ENCODE results near the gene MORN5.

MORN5 gene

GRCh38 chr9:122216138-122216797 lies 56.6 kb downstream of the MORN5 start:
- DNase-seq (ENCODE audit: low spot score): no peak

DNA sequence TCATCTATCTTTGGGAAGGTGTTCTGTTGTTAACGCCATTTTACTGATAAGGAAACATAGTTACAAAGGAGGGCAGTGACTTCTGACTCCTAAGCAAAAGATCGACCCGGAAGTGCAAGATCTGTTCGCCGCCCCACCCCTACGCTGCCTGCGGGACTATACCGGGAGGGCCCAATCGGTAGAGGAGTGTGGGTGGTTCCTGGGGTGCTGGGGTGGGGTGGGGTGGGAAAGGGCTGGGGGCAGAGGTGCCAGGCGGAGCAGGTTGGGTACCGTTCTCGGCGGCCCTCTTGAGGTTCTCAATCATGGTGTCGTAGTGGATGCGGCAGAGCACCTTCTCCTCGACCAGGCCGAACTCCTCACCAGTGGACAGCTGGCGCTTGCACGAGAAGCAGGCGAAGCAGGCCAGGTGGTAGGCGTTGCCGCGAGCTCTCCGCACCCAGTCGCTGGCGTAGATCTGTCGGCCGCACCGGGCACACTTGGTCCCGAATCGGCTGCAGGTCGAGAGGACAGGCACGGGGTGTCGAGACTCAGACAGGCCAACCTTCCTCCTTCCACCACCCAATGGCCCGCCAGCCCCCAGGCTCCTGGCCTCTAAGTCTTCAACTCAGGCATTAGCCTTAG lies 57.2 kb downstream of the MORN5 start:
- DNase-seq (ENCODE audit: low spot score): no peak

- DNase-seq (ENCODE audit: low spot score): no peak
These were observed 57.9 kb downstream of the MORN5 start for GRCh38 chr9:122217640-122218039.

DNA sequence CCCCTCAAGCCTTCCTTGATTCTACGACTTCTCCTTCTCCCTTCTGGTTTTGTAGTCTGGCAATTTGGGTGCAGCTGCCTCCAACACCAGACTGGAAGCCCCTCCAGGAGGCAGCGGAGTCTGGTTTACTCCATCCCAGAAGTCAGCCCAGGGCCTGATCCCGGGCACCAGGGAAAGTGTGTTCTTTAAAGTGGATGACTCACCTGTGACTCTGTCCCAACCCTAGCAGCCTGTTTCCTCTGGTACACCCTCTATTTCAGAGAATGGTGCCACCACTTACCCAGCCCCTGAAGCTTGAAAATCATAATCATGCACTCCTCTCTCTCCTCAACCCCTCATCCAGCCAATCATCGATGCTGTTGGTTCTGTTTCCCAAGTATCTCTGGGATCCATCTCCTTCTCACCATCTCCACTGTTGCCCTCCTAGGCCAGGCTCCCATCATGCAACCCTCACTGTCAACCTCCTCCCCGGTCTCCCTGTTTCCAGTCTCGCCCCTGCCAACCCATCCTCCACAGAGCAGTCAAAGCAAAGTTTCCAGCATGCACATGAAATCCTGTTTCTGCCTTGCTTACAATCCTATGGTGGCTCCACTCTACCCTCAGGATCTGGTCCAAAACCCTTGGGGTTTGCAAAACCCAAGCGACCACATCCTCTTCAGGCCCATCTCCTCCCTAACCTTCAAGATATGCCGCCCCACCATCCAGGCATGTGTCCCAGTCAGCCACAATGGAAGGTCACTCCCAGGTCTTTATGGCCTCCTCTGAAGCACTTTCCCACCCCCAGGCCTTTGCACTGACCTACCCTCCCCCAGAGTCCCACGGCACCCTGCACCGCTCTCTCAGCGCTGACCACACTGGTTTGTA lies 58.6 kb downstream of the MORN5 start:
- no peak for DNase-seq (ENCODE audit: low spot score)

DNA sequence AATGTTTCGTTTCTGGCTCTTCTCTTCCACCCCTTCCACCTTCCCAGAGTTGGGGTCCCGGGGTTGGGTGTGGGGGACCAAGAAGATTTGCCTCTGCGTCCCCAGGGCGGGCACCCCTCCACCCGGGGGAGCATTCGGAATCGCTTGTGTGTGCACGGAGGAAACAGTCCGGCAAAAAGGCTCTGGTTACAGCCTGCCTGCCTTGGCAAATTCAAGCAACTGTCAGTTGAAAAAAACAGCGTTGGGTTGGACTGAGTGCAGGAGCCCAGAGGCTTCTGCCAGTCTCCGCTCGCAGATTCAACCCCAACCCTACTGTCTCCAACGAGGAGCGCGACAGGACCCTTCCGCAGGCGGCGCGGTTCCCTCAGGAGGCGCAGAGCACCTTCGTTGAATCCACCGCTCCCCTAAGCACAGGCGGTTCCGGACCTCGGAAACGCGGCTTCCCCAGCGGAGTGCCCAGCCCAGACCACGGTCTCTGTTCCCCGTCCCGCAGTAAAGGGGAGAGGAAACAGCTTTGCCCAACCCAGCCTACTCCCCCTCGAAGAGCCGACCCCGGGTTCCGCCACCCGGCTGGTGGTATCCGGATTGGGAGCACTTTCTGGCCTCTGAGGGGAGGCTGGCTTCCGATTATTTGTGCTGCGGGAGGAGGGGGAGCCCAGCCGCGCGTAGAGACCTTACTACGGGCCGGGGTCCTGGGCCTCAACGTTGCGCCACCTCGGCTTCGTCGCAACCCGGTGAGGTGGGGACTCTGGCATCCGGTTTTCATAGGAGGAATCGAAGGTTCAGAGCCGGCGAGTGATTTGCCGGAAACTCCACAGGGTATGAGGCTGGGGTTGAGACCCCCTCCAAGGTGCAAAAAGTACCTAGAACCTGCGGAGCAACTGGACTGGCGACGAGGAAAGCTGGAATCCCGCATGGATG lies 59.5 kb downstream of the MORN5 start:
- no peak for DNase-seq (ENCODE audit: low spot score)

DNA sequence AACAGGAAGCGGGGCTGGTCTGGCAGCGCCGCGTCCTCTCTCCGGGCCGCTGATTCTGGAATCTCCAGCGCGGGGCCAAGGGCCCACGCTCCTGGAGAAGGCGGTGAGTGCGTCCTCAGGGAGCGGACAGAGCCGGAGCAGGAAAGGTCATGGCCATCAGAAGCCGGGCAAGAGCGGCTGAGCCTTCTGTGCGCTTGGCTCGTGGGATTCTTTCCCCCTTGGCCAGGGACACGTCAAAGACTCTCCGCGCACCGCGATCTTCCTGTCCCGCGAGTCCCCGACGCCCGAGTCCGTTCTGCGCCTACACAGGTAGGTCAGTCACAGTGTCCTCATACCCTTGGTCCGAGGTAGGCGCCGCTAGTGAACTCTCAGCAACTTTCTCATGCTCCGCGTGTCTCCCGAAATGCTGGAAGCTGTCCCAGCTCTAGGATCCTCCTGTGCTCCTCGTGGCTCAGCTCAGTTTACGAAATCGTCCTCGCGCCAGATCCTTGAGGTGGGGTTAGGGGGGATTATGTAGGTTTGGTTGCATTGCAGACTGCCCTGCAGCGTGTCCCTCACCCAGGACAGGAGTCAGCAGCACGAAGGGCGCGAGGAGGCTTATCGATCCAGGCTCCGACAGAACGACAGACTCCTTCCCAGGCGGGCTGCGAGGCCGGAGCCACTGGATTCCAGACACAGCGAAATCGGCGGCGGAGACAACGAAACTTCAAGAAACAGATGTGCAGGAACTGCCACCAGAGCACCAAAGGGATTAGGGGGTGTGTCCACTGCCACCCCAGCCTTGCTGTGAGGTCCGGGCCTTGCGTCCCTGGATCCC lies 60.4 kb downstream of the MORN5 start:
- no peak for DNase-seq (ENCODE audit: low spot score)

DNA sequence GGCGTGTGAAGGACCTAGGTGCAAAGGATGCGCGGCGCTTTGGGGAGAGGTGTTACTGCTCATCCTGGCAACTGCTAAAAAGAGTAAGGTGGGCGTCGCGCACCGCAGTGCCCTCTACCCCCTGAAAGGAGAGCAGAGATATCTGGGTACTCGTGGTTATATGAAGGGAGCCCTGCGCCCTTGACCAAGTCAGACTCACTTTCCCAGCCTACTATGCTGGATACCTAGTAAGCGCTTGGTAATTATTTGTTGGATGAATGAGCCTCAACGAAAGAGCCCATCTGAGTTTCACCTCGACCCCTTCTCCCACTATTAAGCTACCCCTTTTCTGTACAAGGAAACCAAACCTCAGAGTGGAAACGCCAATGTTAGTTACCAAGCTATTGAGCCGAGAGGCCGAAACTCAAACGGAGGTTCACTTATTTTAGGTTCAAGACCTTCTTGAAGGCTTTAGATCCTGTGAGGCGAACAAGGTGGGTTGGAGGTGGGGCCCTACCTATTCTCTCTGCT lies 61.0 kb downstream of the MORN5 start:
- no peak for DNase-seq (ENCODE audit: low spot score)

DNA sequence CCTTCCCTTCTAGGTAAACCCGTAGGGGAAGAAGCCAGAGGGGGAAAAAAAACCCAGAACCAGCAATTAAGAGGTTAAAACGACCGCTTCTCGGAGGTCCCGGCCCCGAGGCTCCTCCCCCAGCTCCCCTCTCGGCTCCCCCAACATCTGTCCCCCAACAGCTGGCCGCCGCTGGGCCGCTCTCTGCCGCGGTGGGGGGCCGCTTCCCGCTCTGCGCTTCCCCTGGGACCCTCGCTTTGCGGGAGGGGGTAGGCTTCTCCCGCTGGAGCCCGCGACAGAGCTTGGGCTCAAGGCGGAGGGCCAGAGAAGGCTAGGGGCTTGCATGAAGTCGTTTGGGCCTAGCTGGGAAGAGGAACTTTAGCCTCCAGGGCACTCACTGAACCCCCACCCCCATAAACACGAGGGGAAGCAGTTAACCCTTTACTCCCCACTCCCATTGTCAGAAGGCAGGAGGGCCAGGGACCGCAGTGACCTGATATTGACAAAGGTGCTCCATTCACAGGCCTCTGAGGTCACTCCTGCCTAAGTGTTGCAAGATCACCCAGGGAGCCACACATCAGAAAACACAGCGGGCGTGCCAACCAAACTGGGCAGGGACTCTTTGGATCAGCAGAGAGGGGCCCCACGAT lies 61.6 kb downstream of the MORN5 start:
- no peak for DNase-seq (ENCODE audit: low spot score)

GRCh38 chr9:122222791-122223190 lies 63.1 kb downstream of the MORN5 start:
- no peak for DNase-seq (ENCODE audit: low spot score)

GRCh38 chr9:122223435-122223834 lies 63.7 kb downstream of the MORN5 start:
- DNase-seq (ENCODE audit: low spot score): no peak

DNA sequence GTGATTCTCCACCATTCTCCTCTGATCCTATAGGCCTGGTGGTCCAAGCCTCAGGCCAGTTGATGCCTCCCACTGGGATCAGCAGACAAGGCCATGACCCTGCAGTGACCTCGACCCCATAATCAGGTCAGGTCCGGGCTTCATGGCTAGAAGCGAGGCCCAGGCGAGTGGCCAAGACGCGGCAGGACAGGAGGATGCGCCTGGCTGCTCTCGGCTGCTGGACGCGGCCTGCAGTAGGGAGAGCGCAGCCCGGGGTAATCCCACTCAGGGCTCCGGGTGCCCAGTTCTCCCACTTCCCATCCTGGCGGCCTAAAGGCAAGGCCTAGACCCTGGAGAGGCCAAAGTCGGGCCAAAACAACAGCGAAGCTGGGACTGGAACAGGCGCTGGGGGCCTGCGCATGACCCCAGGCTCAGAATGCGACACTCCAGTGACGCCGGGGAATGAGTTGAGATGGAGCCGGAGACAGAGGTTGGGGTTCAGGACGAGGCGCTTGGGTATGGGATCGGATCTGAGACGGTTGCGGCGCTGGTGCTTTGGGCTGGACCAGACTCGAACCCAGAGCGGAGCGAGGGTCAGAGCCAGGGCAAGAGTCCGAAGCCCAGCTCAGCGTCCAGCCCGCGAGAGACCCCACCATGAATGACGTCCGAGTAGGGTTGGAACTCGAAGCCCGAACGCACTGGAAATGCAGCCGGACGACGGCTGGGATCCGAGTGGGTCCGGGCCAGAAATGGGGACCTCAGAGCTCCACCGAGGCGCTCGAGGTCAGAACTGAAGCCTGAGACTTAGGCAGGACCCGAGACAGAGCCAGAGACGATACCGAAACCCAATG lies 65.8 kb downstream of the MORN5 start:
- DNase-seq (ENCODE audit: low spot score): no peak

DNA sequence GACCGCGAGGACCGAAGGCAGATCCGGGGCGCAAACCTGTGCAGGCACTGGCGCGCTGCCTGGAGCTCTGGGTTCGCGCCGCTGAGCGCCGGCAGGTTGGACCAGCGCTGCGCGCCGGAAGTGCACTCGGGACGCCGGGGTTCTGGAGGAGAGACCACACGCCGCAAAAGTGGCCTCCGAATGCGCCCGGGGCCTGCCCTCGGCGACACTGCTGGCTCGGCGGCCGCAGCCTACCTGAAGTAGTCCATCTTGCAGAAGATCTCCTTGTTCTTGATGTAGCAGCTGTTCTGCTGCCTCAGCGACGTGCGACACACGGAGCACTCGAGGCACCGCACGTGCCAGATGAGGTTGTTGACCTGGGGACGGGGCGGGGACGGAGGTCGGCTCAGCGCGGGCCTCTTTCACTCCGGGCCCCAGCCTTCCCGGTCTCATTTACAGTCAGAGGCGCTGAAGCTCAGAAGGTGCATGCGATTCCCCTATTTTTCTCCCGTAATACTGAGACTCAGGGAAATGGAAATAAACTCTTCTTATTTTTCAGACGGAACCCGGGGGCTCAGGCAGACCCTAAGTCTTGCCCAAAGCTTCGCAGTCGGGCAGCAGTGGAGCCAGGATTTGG lies 66.5 kb downstream of the MORN5 start:
- DNase-seq (ENCODE audit: low spot score): no peak

DNA sequence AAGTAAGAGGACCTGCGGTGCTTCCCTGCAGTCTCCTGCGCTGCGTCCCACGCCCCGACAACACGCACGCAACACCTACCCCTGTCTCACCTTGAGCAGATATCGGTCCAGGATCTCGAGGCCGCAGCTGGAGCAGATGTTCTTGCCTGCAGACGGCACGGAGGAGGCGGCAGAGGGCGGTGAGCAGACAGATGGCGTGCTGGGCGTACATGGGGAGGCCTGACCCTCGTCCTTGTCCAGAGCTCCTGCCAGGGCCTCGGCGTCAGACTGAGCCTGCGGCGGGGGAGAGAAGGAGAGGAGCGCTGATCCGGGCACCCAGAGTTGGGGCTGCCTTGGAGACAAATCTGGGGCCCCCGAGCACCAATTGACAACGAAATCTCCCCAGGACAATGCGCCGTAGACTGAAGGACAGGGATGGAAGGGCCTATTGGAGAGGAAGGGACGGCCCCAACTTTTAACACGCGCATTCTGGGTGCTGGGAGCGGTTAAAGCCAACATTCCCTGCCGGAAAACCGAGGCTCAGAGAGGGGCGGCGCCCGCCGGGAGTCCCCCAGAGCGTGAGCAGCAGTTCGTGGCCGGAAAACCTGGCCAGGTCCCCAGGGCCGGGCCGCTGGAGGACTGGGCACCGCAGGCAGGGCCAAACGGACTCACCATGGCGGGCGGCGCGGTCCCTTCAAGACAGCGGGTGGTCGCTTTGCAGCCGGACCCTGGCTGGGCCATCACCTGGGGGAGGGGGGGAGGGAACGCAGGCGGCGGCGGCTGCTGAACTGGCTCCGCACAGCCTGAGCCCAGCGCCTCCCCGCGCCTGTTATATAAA lies 67.3 kb downstream of the MORN5 start:
- DNase-seq (ENCODE audit: low spot score): no peak

GRCh38 chr9:122227575-122227900 lies 67.8 kb downstream of the MORN5 start:
- DNase-seq (ENCODE audit: low spot score): no peak

- no peak for DNase-seq (ENCODE audit: low spot score)
These were observed 68.5 kb downstream of the MORN5 start for GRCh38 chr9:122228191-122228567.

DNA sequence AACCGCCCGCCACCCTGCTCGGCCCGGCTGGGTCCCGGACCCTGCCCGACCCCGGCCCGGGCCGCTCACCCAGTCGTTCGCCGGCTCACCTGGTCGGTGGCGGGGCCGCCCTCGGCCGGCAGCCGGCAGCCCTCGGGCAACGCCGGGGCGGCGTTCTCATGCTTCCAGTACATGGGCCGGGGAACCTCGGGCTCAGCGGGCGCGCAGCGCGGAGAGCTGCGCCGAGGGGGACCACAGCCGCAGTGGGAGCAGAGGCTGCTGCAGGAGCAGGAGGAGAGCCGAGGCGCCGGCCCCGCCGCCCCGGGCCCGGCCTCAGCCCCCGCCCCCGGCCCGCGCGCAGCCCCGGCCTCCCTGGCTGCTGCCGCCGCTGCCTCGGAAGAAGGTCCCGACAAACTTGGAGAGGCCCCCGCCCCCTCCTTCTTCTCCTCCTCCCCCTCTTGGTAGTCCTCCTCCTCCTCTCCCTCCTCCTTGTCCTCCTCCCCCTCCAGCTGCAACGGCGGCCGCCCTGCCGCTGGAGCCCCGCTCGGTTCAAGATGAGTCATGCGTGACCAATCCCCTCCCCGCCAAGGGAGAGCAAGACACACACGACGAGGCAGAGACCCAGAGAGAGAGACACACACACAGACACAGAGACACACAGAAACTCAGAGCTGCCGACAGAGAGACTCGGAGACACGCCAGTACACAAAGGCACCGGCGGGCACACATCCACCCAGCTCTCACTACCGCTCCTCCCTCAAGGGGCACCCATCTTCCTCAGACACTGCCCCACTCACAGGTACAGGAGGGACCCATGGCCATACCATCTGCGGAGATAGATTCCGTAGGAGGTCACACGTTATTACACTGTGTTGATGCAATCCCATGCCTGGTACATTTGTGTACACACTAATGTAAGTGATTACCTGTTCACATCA lies 69.1 kb downstream of the MORN5 start, which contains the start of gene LHX6:
Gene LHX6, minus strand, starts transcription at position 390 of the 917 bp plus-strand sequence. Its CDS starts 217 bp downstream, at position 173.
- no peak for DNase-seq (ENCODE audit: low spot score)

- DNase-seq (ENCODE audit: low spot score): no peak
These were observed 69.8 kb downstream of the MORN5 start for GRCh38 chr9:122229485-122229837.

All from COLO829 (cell line).